ENCODE measurements around the gene GTSE1.

Gene GTSE1

GRCh38 chr22:46273432-46274148 lies 23.1 kb upstream of the GTSE1 start:
- no peak for DNase-seq (ENCODE audit: low read depth in 1 of 2, low spot score in 1 of 2)

GRCh38 chr22:46274381-46274780 lies 22.3 kb upstream of the GTSE1 start:
- DNase-seq (ENCODE audit: low read depth in 1 of 2, low spot score in 1 of 2) = no peak

- no peak for DNase-seq (ENCODE audit: low read depth in 1 of 2, low spot score in 1 of 2)
Observed at GRCh38 chr22:46275455-46276122, 21.1 kb upstream of the GTSE1 start.

GRCh38 chr22:46276563-46276962 lies 20.1 kb upstream of the GTSE1 start:
- no peak for DNase-seq (ENCODE audit: low read depth in 1 of 2, low spot score in 1 of 2)

- DNase-seq (ENCODE audit: low read depth in 1 of 2, low spot score in 1 of 2) = no peak
Observed at GRCh38 chr22:46278656-46279645, 17.7 kb upstream of the GTSE1 start.

GRCh38 chr22:46280063-46280817 lies 16.4 kb upstream of the GTSE1 start:
- no peak for DNase-seq (ENCODE audit: low read depth in 1 of 2, low spot score in 1 of 2)

- DNase-seq (ENCODE audit: low read depth in 1 of 2, low spot score in 1 of 2) = no peak
Observed at GRCh38 chr22:46280999-46281623, 15.6 kb upstream of the GTSE1 start.

GRCh38 chr22:46281866-46282678 lies 14.6 kb upstream of the GTSE1 start:
- DNase-seq (ENCODE audit: low read depth in 1 of 2, low spot score in 1 of 2) = no peak

GRCh38 chr22:46286006-46286405 lies 10.7 kb upstream of the GTSE1 start:
- DNase-seq (ENCODE audit: low read depth in 1 of 2, low spot score in 1 of 2) = no peak

- DNase-seq (ENCODE audit: low read depth in 1 of 2, low spot score in 1 of 2) = no peak
Observed at GRCh38 chr22:46286941-46287872, 9.5 kb upstream of the GTSE1 start.

GRCh38 chr22:46287873-46288751 lies 8.6 kb upstream of the GTSE1 start:
- no peak for DNase-seq (ENCODE audit: low read depth in 1 of 2, low spot score in 1 of 2)

GRCh38 chr22:46288846-46289243 lies 7.8 kb upstream of the GTSE1 start:
- no peak for DNase-seq (ENCODE audit: low read depth in 1 of 2, low spot score in 1 of 2)

GRCh38 chr22:46289244-46289891 lies 7.3 kb upstream of the GTSE1 start:
- no peak for DNase-seq (ENCODE audit: low read depth in 1 of 2, low spot score in 1 of 2)

- no peak for DNase-seq (ENCODE audit: low read depth in 1 of 2, low spot score in 1 of 2)
Observed at GRCh38 chr22:46290121-46290842, 6.4 kb upstream of the GTSE1 start.

- no peak for DNase-seq (ENCODE audit: low read depth in 1 of 2, low spot score in 1 of 2)
Observed at GRCh38 chr22:46290843-46291785, 5.6 kb upstream of the GTSE1 start.
